Osteoblast (primary cell): ENCODE results near the gene PPWD1. TPM values are rescaled to one million over a fixed set of nuclear protein-coding genes. Genes with fewer than 3 reads are reported as not detected.

ENCODE experiments used
- DNase-seq: peaks from one replicate; pipeline ENCODE4 v3.0.0; 2011; ENCODE audit warnings: low spot score, mixed read lengths; ENCODE audit not compliant: insufficient read length; ENCODE audit errors: missing footprints
- H2AFZ ChIP-seq: 2 replicates; pipeline ENCODE4 v1.6.0; 2011; ENCODE audit warnings: mild to moderate bottlenecking, low read length
- H3K27ac ChIP-seq: 2 replicates; pipeline ENCODE4 v1.5.1; 2011; ENCODE audit warnings: mild to moderate bottlenecking, low read depth, low read length, moderate library complexity
- H3K27me3 ChIP-seq: 2 replicates; pipeline ENCODE4 v1.6.0; 2012; ENCODE audit warnings: mild to moderate bottlenecking, control low read depth, inconsistent platforms, low read length, moderate library complexity; ENCODE audit not compliant: insufficient read depth
- H3K36me3 ChIP-seq: 2 replicates; pipeline ENCODE4 v1.5.1; 2011; ENCODE audit warnings: mild to moderate bottlenecking, low read length, control low read depth, moderate library complexity; ENCODE audit not compliant: insufficient read depth
- H3K4me1 ChIP-seq: 2 replicates; pipeline ENCODE4 v1.5.1; 2011; ENCODE audit warnings: mild to moderate bottlenecking, low read length, control low read depth, moderate library complexity; ENCODE audit not compliant: insufficient read depth
- H3K4me2 ChIP-seq: 2 replicates; pipeline ENCODE4 v1.6.0; 2011; ENCODE audit warnings: mild to moderate bottlenecking, low read length; ENCODE audit not compliant: insufficient read depth
- H3K4me3 ChIP-seq: fragments of 200-600 bp; sonication (generic); 3 replicates; pipeline ENCODE4 v1.5.1; 2012; ENCODE audit warnings: mild to moderate bottlenecking, low read length, inconsistent platforms; ENCODE audit not compliant: insufficient read depth
- H3K79me2 ChIP-seq: 2 replicates; pipeline ENCODE4 v1.6.0; 2012; ENCODE audit warnings: mild to moderate bottlenecking, low read length, control low read depth, inconsistent platforms; ENCODE audit not compliant: insufficient read depth
- H3K9me3 ChIP-seq: 2 replicates; pipeline ENCODE4 v1.5.1; 2011; ENCODE audit warnings: low read depth, low read length, control low read depth
- H4K20me1 ChIP-seq: 2 replicates; pipeline ENCODE4 v1.6.0; 2012; ENCODE audit warnings: mild to moderate bottlenecking, low read length, control low read depth; ENCODE audit not compliant: insufficient read depth
- total RNA-seq: library from RNA; depleted of rRNA; stranded (reverse); fragments of >200 nt; gene quantifications from 2 replicates; pipeline ENCODE4 v1.2.3, GENCODE V29; 2012
- TF ChIP-seq, protein P1 (sequence below): IDR thresholded peaks from 2 replicates; pipeline ENCODE4 v1.5.1; 2011; ENCODE audit warnings: mild to moderate bottlenecking, low read depth, low read length, moderate library complexity; ENCODE audit errors: extremely low read depth

The PPWD1 gene
- total RNA-seq, 1 donor: 35.8 TPM

DNA sequence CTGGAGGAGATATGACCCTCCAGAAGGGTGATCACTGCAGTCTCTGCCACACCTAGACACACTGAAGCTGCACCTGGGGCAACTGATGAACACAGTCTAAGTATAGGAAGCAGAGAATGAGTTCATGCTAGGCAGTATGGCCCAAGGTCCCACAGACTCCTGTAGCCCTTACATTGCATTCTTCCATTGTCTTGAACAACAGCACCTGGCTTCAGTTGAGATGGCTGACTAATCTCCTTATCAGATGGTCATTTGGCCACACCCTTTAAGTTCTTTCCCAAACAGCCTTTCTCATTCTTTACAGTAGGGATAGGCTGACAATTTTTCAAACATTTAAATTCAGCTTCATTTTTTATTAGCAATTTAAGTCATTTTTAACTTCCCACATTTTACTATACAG lies 23.3 kb upstream of the PPWD1 start:
- Histone ChIP-seq H3K27me3 (no peaks in the 10 kb centered on the region), H3K4me3 (no peak overlapping the region), H2AFZ (no peak overlapping the region), H3K4me1 (no peaks in the 10 kb centered on the region), H3K36me3 (peaks cover 16% of the 10 kb centered on the region), H3K79me2 (no peaks in the 10 kb centered on the region), H3K27ac (no peak overlapping the region), H3K4me2 (no peak overlapping the region), H3K9me3 (no peaks in the 10 kb centered on the region), H4K20me1 (no peaks in the 10 kb centered on the region)
- TF ChIP-seq, protein P1, sequence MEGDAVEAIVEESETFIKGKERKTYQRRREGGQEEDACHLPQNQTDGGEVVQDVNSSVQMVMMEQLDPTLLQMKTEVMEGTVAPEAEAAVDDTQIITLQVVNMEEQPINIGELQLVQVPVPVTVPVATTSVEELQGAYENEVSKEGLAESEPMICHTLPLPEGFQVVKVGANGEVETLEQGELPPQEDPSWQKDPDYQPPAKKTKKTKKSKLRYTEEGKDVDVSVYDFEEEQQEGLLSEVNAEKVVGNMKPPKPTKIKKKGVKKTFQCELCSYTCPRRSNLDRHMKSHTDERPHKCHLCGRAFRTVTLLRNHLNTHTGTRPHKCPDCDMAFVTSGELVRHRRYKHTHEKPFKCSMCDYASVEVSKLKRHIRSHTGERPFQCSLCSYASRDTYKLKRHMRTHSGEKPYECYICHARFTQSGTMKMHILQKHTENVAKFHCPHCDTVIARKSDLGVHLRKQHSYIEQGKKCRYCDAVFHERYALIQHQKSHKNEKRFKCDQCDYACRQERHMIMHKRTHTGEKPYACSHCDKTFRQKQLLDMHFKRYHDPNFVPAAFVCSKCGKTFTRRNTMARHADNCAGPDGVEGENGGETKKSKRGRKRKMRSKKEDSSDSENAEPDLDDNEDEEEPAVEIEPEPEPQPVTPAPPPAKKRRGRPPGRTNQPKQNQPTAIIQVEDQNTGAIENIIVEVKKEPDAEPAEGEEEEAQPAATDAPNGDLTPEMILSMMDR: no peak
- DNase-seq: peak; percentile 34

DNA sequence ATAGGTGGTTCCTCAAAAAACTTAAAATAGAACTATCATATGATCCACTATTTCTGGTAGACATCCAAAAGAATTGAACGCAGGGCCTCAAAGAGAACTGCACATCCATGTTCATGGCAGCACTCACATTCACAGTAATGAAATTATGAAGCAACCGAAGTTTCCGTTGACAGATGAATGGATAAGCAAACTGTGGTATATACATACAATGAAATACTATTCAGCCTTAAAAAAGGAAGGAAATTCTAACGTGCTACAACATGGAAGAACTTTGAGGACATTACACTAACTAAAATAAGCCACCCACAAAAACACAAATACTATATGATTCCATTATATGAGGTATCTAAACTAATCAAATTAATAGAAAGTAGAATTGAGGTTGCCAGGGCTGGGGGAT lies 18.6 kb upstream of the PPWD1 start:
- Histone ChIP-seq H3K36me3 (peaks cover 23% of the 10 kb centered on the region), H3K4me2 (no peak overlapping the region)
- no peak for DNase-seq

DNA sequence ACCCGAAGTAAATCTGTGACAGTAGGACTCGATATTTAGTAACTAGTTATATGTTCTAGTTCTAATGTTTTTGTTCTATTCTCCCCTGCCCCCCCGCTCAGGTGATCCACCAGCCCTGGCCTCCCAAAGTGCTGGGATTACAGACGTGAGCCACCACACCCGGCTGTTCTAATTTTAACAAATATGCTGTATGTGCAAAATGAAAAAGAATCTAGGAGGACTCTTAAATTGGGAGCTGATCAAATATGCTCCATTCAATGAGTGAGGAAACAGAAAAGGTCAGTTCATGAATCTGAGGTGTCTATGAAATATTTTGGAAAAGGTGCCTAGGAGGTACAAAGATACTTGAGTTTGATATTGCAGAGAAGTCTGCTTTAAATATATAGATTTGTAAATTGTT lies 17.0 kb upstream of the PPWD1 start:
- no peak overlapping the region for H2AFZ ChIP-seq
- no peaks in the 10 kb centered on the region for H3K27me3 ChIP-seq
- H3K4me3 ChIP-seq: no peak overlapping the region
- H3K4me2 ChIP-seq: no peak overlapping the region
- no peak for DNase-seq
- H3K4me1 ChIP-seq: no peaks in the 10 kb centered on the region
- peaks cover 19% of the 10 kb centered on the region for H3K36me3 ChIP-seq
- TF ChIP-seq, protein P1: no peak
- H4K20me1 ChIP-seq: no peaks in the 10 kb centered on the region
- H3K79me2 ChIP-seq: no peaks in the 10 kb centered on the region
- H3K9me3 ChIP-seq: no peaks in the 10 kb centered on the region
- H3K27ac ChIP-seq: no peak overlapping the region

More for the DNA sequence above, 18.6 kb upstream of the PPWD1 start:
- H3K9me3 ChIP-seq: no peaks in the 10 kb centered on the region
- H4K20me1 ChIP-seq: no peaks in the 10 kb centered on the region
- H3K4me3 ChIP-seq: no peak overlapping the region
- no peaks in the 10 kb centered on the region for H3K79me2 ChIP-seq
- TF ChIP-seq, protein P1: no peak
- no peak overlapping the region for H3K27ac ChIP-seq
- H3K27me3 ChIP-seq: no peaks in the 10 kb centered on the region
- no peaks in the 10 kb centered on the region for H3K4me1 ChIP-seq
- no peak overlapping the region for H2AFZ ChIP-seq

DNA sequence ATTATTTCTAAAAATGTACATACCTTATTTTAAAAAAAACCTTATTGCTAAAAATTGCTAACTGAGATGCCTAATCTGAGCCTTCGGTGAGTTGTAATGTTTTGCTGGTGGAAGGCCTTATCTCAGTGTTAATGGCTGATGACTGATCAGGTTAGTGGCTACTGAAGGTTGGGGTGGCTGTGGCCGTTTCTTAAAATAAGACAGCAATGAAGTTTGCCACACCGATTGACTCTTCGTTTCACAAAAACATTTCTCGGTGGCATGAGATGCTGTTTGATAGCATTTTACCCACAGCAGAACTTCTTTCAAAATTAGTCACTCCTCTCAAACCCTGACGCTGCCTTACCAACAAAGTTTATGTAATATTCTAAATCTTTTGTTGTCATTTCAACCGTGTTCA lies 14.8 kb upstream of the PPWD1 start:
- H3K9me3 ChIP-seq: no peaks in the 10 kb centered on the region
- no peaks in the 10 kb centered on the region for H3K79me2 ChIP-seq
- no peak overlapping the region for H3K27ac ChIP-seq
- DNase-seq: no peak
- H3K4me2 ChIP-seq: no peak overlapping the region
- TF ChIP-seq, protein P1: no peak
- H3K4me3 ChIP-seq: no peak overlapping the region
- no peaks in the 10 kb centered on the region for H3K4me1 ChIP-seq
- no peaks in the 10 kb centered on the region for H4K20me1 ChIP-seq
- H3K36me3 ChIP-seq: peaks cover 9% of the 10 kb centered on the region
- no peak overlapping the region for H2AFZ ChIP-seq
- H3K27me3 ChIP-seq: no peaks in the 10 kb centered on the region
